Endothelial cell of umbilical vein (primary cell): ENCODE measurements around the gene GRK1. TPM values are rescaled to one million over a fixed set of nuclear protein-coding genes. Genes with fewer than 3 reads are reported as not detected.

ENCODE experiments used
- BruUV-seq: library from RNA; stranded (reverse); fragments of 400-500 nt; replicated peaks from 2 replicates; lab custom pipeline; 2021; lab: Mats Ljungman, UMichigan
- CTCF ChIA-PET: fragments of 300-600, 350-600 bp; sonication (Branson Sonifier 250); formaldehyde crosslinking; loops from one replicate; lab custom pipeline; 2021; ENCODE audit warnings: antibody characterized with exemption, inconsistent platforms; lab: Charles Lee
- POLR2A ChIA-PET: fragments of 300-600, 350-600 bp; sonication (Branson Sonifier 250); formaldehyde crosslinking; loops from one replicate; lab custom pipeline; 2021; ENCODE audit warnings: antibody characterized with exemption, inconsistent platforms; lab: Charles Lee
- DNase-seq: peaks from one replicate; pipeline ENCODE4 v3.0.0-alpha.2; 2011; ENCODE audit warnings: low read depth, low spot score
- FAIRE-seq: peaks from 2 replicates; lab custom pipeline; 2011; peaks lifted over from hg19 to GRCh38; lab: Jason Lieb, UNC
- H2AFZ ChIP-seq: 2 replicates; pipeline ENCODE4 v1.6.0; 2012; ENCODE audit warnings: low read depth, low read length, control low read depth, inconsistent platforms
- H3K27ac ChIP-seq: 2 replicates; pipeline ENCODE4 v1.5.1; 2011; ENCODE audit warnings: low read depth, mild to moderate bottlenecking, control low read depth, low read length, moderate library complexity; ENCODE audit not compliant: insufficient read depth
- H3K27me3 ChIP-seq, 2 experiments: 2 replicates each; pipeline versions ENCODE4 v1.6.0 to v1.6.1; 2011; ENCODE audit warnings: low read length in 2 of 2, mixed read lengths in 1 of 2; ENCODE audit not compliant: control insufficient read depth in 2 of 2, insufficient read depth in 2 of 2
- H3K36me3 ChIP-seq, 2 experiments: 2 replicates in 1 of 2; 3 replicates in 1 of 2; pipeline ENCODE4 v1.5.1; 2011; ENCODE audit warnings: low read length in 2 of 2, mild to moderate bottlenecking in 1 of 2, moderate library complexity in 1 of 2; ENCODE audit not compliant: control insufficient read depth in 2 of 2, insufficient read depth in 2 of 2; ENCODE audit errors: extremely low read depth in 1 of 2
- H3K4me1 ChIP-seq: 3 replicates; pipeline ENCODE4 v1.5.1; 2011; ENCODE audit warnings: mild to moderate bottlenecking, low read length; ENCODE audit not compliant: control insufficient read depth, insufficient read depth; ENCODE audit errors: extremely low read depth
- H3K4me2 ChIP-seq: 2 replicates; pipeline ENCODE4 v1.6.1; 2011; ENCODE audit warnings: low read length, control low read depth, mixed read lengths; ENCODE audit not compliant: insufficient read depth
- H3K4me3 ChIP-seq, 3 experiments: fragments of 200-600 bp in 1 of 3; sonication (generic), shearing (Covaris generic) in 1 of 3; replicated peaks in 1 of 3; 2 replicates each; pipeline ENCODE4 v1.5.1; 2011 to 2016; ENCODE audit warnings: control low read depth in 3 of 3, low read length in 3 of 3, mild to moderate bottlenecking in 2 of 3, inconsistent platforms in 1 of 3, low read depth in 1 of 3, moderate library complexity in 1 of 3; ENCODE audit not compliant: insufficient read depth in 1 of 3
- H3K79me2 ChIP-seq: 2 replicates; pipeline ENCODE4 v1.6.0; 2012; ENCODE audit warnings: low read length, inconsistent platforms; ENCODE audit not compliant: control insufficient read depth, insufficient read depth
- H3K9ac ChIP-seq: replicated peaks from 2 replicates; pipeline ENCODE3; 2011; ENCODE audit warnings: low read length, control low read depth; ENCODE audit not compliant: insufficient read depth; ENCODE audit errors: extremely low read depth
- H3K9me1 ChIP-seq: replicated peaks from 3 replicates; pipeline ENCODE4 v1.6.0; 2011; ENCODE audit warnings: mild to moderate bottlenecking, low read length; ENCODE audit not compliant: control insufficient read depth, insufficient read depth; ENCODE audit errors: extremely low read depth
- H3K9me3 ChIP-seq: replicated peaks from 2 replicates; pipeline ENCODE4 v1.5.1; 2012; ENCODE audit warnings: low read length, inconsistent platforms; ENCODE audit not compliant: control insufficient read depth, insufficient read depth
- H4K20me1 ChIP-seq: replicated peaks from 2 replicates; pipeline ENCODE3; 2011; ENCODE audit warnings: mild to moderate bottlenecking, low read length; ENCODE audit not compliant: control insufficient read depth, insufficient read depth; ENCODE audit errors: extremely low read depth
- EZH2 ChIP-seq: IDR thresholded peaks from 2 replicates; pipeline ENCODE4 v1.6.1; 2012; ENCODE audit warnings: borderline replicate concordance, low read depth, mild to moderate bottlenecking, moderate library complexity, low read length, inconsistent platforms; ENCODE audit not compliant: severe bottlenecking
- MYC ChIP-seq: IDR thresholded peaks from one replicate; pipeline ENCODE4 v1.6.1; 2011; ENCODE audit warnings: mild to moderate bottlenecking, low read depth, low read length
- POLR2A ChIP-seq: IDR thresholded peaks from 2 replicates; pipeline ENCODE4 v1.6.1; 2012; ENCODE audit warnings: low read depth, mild to moderate bottlenecking, control low read depth, low read length
- POLR2AphosphoS5 ChIP-seq: IDR thresholded peaks from 2 replicates; pipeline ENCODE4 v1.6.1; 2012; ENCODE audit warnings: low read depth, mild to moderate bottlenecking, control low read depth, low read length, moderate library complexity; ENCODE audit not compliant: insufficient read depth
- dilution Hi-C: fragments of 300-500 bp; cut with MboI; formaldehyde crosslinking; loops from one replicate; pipeline ENCODE4 v1.15.0; 2019; ENCODE audit warnings: low sequenced_read_pairs; ENCODE audit not compliant: extremely low pct_ligation_motif_present
- intact Hi-C: fragments of 100-400 bp; cut with micrococcal nuclease; formaldehyde crosslinking; loops from one replicate; pipeline ENCODE4 v1.10.0; 2022
- polyA plus RNA-seq, 4 experiments: library from polyadenylated mRNA; depleted of rRNA in 3 of 4; stranded (reverse) in 3 of 4; unstranded in 1 of 4; fragments of >200 nt; gene quantifications; 2 replicates each; pipeline versions ENCODE4 v1.2.1 to v1.2.3, GENCODE V29; 2011 to 2012; ENCODE audit warnings: missing spikeins in 1 of 4
- total RNA-seq: library from RNA; stranded (reverse); gene quantifications from 2 replicates; pipeline ENCODE4 v1.2.3, GENCODE V29; 2021
- TF ChIP-seq, protein P1 (sequence below): IDR thresholded peaks from 2 replicates; pipeline ENCODE4 v1.6.1; 2011; ENCODE audit not compliant: insufficient read depth, insufficient read length
- TF ChIP-seq, protein P2 (sequence below), 2 donors: IDR thresholded peaks; 1 replicate in 1 of 2; 2 replicates in 1 of 2; pipeline ENCODE4 v1.5.1; 2011; ENCODE audit warnings: low read length in 2 of 2, mild to moderate bottlenecking in 2 of 2, moderate library complexity in 2 of 2, control low read depth in 1 of 2, inconsistent platforms in 1 of 2, low read depth in 1 of 2; ENCODE audit not compliant: insufficient read depth in 1 of 2; ENCODE audit errors: extremely low read depth in 1 of 2

Gene GRK1
- total and polyA plus RNA-seq, 2 donors (not counting 3 experiments of a cell fraction or from before 2014, with no cell fraction given): not detected

DNA sequence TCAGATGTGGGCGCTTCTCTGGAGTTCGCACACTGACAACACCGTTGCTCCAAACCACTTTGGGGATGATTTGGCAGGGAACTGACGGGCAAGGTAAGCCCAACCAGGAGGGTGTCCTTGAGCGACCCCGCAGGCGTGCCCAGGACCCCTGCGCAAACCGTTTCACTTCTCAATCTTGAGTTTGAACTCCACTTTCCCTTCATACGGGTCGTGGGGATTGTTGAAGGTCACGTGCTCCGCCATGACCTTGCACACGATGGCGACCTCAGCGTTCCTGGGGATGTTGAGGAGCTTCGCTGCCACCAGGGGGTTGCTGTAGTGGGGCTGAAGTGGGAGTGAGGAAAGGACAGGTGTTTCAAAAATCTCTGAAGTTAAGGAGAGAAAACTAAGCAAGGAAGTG lies 17.8 kb upstream of the GRK1 start:
- POLR2A ChIA-PET: no interaction called here
- no TSS peak for BruUV-seq
- dilution Hi-C loops: no loop called here
- peaks cover 4% of the 10 kb centered on the region for H3K4me1 ChIP-seq
- H3K27ac ChIP-seq: no peak overlapping the region
- no peak overlapping the region for H2AFZ ChIP-seq
- H3K4me3 ChIP-seq: no peak overlapping the region
- H3K9me3 ChIP-seq: no peaks in the 10 kb centered on the region
- no peak overlapping the region for H3K9ac ChIP-seq
- FAIRE-seq (no peak), DNase-seq (no peak)
- TF ChIP-seq EZH2: no peak
- TF ChIP-seq, protein P1, sequence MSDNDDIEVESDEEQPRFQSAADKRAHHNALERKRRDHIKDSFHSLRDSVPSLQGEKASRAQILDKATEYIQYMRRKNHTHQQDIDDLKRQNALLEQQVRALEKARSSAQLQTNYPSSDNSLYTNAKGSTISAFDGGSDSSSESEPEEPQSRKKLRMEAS: no peak
- no peak for TF ChIP-seq MYC
- H3K36me3 ChIP-seq: no peaks in the 10 kb centered on the region
- no peaks in the 10 kb centered on the region for H4K20me1 ChIP-seq
- intact Hi-C loops: no loop called here
- no peaks in the 10 kb centered on the region for H3K27me3 ChIP-seq
- CTCF ChIA-PET: interaction anchor here (0.8 kb wide), 1 partner anchor 18 kb away, joined by 3 read pairs; the partner anchor contains the start of gene GRK1
- no peaks in the 10 kb centered on the region for H3K9me1 ChIP-seq
- no peak overlapping the region for H3K4me2 ChIP-seq
- H3K79me2 ChIP-seq: no peaks in the 10 kb centered on the region

DNA sequence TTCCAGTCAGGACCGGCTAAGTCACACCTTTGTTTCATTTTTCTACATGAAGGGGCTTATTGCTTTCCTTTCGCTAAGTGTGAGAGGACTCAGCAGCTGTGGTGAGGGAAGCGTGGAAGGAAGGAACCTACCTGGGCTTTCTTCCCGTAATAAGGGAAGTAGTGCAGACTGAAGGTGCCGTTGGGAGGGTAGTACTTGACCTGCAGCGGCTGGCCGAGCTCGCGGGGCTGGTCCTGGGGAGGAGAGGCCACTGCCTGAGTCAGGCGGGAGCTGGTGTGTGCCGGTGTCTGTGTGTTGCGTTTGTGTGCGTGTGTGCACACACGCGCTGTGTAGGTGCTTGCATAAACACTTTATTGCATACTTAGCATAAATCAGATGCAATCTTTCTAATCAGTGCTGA lies 16.7 kb upstream of the GRK1 start:
- Histone ChIP-seq H3K4me1 (peaks cover 4% of the 10 kb centered on the region), H3K27me3 (no peaks in the 10 kb centered on the region), H3K4me2 (no peak overlapping the region), H2AFZ (no peak overlapping the region), H3K4me3 (no peak overlapping the region), H3K27ac (no peak overlapping the region), H3K9me1 (no peaks in the 10 kb centered on the region), H3K9ac (no peak overlapping the region), H3K79me2 (no peaks in the 10 kb centered on the region), H3K36me3 (no peaks in the 10 kb centered on the region), H4K20me1 (no peaks in the 10 kb centered on the region), H3K9me3 (no peaks in the 10 kb centered on the region)
- dilution Hi-C loops (no loop called here), intact Hi-C loops (no loop called here)
- no peak for DNase-seq
- POLR2A ChIA-PET: no interaction called here
- BruUV-seq: no TSS peak
- TF ChIP-seq EZH2 (no peak), POLR2AphosphoS5 (no peak), POLR2A (no peak)
- TF ChIP-seq, protein P2, sequence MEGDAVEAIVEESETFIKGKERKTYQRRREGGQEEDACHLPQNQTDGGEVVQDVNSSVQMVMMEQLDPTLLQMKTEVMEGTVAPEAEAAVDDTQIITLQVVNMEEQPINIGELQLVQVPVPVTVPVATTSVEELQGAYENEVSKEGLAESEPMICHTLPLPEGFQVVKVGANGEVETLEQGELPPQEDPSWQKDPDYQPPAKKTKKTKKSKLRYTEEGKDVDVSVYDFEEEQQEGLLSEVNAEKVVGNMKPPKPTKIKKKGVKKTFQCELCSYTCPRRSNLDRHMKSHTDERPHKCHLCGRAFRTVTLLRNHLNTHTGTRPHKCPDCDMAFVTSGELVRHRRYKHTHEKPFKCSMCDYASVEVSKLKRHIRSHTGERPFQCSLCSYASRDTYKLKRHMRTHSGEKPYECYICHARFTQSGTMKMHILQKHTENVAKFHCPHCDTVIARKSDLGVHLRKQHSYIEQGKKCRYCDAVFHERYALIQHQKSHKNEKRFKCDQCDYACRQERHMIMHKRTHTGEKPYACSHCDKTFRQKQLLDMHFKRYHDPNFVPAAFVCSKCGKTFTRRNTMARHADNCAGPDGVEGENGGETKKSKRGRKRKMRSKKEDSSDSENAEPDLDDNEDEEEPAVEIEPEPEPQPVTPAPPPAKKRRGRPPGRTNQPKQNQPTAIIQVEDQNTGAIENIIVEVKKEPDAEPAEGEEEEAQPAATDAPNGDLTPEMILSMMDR (IDR thresholded peaks at IDR 0.05; ENCODE audit: extremely low read depth in 1 of 2, insufficient read depth in 1 of 2, low read depth in 1 of 2, low read length in 2 of 2): no peak
- no peak for FAIRE-seq
- CTCF ChIA-PET: no interaction called here
